Measurements from ENCODE around the gene ACOT7.
"Not testable (repeated sequence)": the region's sequence is repeated elsewhere in the genome, so short reads cannot be mapped to it uniquely, and the experiment has no call there.

Gene ACOT7

GRCh38 chr1:6219641-6220040 is 173.9 kb downstream of the ACOT7 start:
- not testable (repeated sequence) for DNase-seq

- peak; percentile 17 to 49 for DNase-seq
These were observed 175.0 kb downstream of the ACOT7 start for GRCh38 chr1:6218375-6219164.
